Subcutaneous adipose tissue (tissue), 4 donors: ENCODE measurements around the gene DNMT3A. TPM values are rescaled to one million over a fixed set of nuclear protein-coding genes. Genes with fewer than 3 reads are reported as not detected.

Experiments used
- total RNA-seq, 4 donors: library from RNA; depleted of rRNA; stranded (reverse); fragments of >200 nt; gene quantifications; one replicate each; pipeline ENCODE4 v1.1.0, GENCODE V29; 2016
- TF ChIP-seq, protein P1 (sequence below): fragments of 450-650 bp; IDR thresholded peaks from one replicate; pipeline ENCODE4 v1.5.1; 2016; ENCODE audit warnings: low read depth, mild to moderate bottlenecking, control low read depth, antibody characterized with exemption, moderate library complexity

The DNMT3A gene
- total RNA-seq, 4 donors from 2014 or later, result 8.3 to 10.7 (median 10.0) TPM

DNA sequence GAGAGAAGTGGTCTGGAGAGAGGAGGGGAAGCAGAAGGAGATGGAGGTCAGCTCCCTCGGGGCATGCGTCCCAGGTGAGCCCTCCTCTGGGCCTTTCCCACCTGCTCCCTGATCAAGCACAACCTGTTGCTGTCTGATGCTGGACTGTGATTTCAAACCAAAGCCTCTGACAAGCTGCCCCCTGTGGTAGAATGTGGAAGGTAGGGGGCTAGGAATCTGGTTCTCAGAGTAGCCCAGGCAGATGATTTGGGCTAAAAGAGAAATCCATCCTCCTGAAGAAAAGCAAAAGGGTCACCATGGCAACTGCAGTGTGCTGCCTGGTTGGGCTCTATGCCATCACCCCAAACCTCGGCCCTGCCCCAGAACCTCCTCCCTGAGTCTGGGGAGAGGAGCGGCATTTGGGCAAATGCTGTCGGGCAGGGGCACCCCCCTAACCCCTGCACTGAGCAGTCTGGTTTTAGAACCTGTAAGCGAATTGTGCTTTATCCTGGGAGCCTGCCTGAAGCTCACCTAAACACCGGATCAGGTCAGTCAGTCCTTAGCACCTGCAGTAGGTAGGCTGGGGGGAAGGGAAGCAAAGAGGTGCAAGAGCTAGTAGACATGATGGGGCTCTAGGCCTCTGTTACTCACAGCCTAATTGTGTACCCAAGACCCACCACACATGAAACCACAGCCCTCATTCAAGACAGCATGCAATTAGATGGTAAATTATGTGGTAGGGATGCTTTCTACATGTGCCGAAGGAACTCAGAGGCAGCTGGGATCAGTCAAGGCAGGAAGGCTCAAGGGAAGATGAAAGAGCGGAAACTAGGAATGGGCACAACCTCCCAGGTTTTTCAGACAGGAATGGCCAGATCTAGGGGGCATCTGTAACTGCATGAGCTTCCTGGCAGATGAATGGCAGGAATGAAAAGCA, 83.5 kb downstream of the DNMT3A start:
- TF ChIP-seq, protein P1, sequence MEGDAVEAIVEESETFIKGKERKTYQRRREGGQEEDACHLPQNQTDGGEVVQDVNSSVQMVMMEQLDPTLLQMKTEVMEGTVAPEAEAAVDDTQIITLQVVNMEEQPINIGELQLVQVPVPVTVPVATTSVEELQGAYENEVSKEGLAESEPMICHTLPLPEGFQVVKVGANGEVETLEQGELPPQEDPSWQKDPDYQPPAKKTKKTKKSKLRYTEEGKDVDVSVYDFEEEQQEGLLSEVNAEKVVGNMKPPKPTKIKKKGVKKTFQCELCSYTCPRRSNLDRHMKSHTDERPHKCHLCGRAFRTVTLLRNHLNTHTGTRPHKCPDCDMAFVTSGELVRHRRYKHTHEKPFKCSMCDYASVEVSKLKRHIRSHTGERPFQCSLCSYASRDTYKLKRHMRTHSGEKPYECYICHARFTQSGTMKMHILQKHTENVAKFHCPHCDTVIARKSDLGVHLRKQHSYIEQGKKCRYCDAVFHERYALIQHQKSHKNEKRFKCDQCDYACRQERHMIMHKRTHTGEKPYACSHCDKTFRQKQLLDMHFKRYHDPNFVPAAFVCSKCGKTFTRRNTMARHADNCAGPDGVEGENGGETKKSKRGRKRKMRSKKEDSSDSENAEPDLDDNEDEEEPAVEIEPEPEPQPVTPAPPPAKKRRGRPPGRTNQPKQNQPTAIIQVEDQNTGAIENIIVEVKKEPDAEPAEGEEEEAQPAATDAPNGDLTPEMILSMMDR, result no peak

DNA sequence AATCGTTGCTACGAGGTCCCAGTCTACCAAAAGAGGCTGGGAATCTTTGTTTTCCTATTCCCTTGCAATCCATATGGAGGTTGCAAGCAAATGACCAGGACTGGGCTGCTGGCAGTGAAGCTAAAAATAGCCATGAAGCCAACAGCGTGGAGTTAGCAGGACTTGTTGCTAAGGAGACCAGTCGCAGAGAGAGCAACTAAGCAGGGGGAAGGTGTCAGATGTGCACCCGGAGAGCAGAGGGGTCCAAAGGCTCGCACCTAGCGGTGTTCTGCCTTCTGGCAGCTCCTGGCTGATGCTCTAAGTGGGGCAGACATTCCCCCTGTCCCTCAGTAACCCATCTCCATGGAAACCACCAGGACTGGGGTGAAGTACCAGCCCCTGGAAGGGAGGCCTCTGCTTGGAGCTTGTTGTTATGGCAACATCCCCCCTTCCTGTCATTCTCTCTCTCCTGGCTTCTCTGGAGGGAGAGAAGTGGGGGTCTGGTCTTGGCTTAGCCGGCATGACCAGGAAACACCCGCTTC, 84.6 kb downstream of the DNMT3A start:
- TF ChIP-seq, protein P1, result no peak

GRCh38 chr2:25256488-25256875, 85.2 kb downstream of the DNMT3A start:
- TF ChIP-seq, protein P1, result no peak

- TF ChIP-seq, protein P1, result no peak
Measured at GRCh38 chr2:25255745-25256487, 85.8 kb downstream of the DNMT3A start.

GRCh38 chr2:25254961-25255360, 86.8 kb downstream of the DNMT3A start:
- TF ChIP-seq, protein P1, result no peak

DNA sequence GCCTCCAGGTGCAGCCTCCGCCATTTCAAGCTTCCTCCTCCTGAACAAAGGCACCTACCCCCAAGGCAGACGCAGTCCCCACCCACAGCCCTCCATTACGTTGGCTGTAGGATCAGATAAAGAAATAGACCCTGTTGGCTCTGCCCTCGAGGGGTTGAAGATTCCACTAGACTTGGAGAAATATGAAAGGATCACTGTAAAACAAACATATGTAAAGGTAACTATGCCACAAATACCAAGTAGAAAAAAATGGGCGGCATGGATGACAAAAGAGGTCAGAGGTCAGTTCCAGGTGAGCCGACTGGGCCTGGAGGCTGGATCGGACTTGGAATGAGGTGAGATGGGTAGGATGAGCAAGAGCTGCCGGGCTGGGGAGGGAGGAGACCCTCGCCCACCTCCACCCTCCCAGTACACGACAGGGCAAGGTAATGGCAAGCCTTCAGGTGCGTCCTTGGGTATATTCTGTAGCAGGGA, 88.5 kb downstream of the DNMT3A start:
- TF ChIP-seq, protein P1, result no peak
